Neuronal stem cell (in vitro differentiated cells): ENCODE measurements around the gene UBA1.

Source experiments
- DNase-seq: peaks from one replicate; pipeline ENCODE4 v3.0.0-alpha.2; 2013; ENCODE audit warnings: low spot score
- H2AFZ ChIP-seq: one replicate; pipeline ENCODE4 v1.6.1; 2013; ENCODE audit warnings: mild to moderate bottlenecking, low read length, inconsistent platforms
- H2AK5ac ChIP-seq: 2 replicates; pipeline ENCODE4 v1.6.1; 2013; ENCODE audit warnings: low read depth, mild to moderate bottlenecking, inconsistent platforms, low read length, moderate library complexity, mixed read lengths
- H2BK120ac ChIP-seq: 2 replicates; pipeline ENCODE4 v1.6.1; 2013; ENCODE audit warnings: low read depth, mild to moderate bottlenecking, inconsistent platforms, low read length, moderate library complexity, mixed read lengths
- H2BK12ac ChIP-seq: one replicate; pipeline ENCODE4 v1.6.1; 2013; ENCODE audit warnings: low read length, inconsistent platforms
- H2BK15ac ChIP-seq: 2 replicates; pipeline ENCODE4 v1.6.1; 2013; ENCODE audit warnings: mild to moderate bottlenecking, low read length, inconsistent platforms, mixed read lengths
- H2BK5ac ChIP-seq: one replicate; pipeline ENCODE4 v1.6.1; 2013; ENCODE audit warnings: inconsistent platforms, mild to moderate bottlenecking, low read length, moderate library complexity
- H3K14ac ChIP-seq: one replicate; pipeline ENCODE4 v1.6.1; 2013; ENCODE audit warnings: low read length, inconsistent platforms
- H3K18ac ChIP-seq: 2 replicates; pipeline ENCODE4 v1.6.1; 2013; ENCODE audit warnings: low read length, inconsistent platforms
- H3K23ac ChIP-seq: 2 replicates; pipeline ENCODE4 v1.6.1; 2013; ENCODE audit warnings: low read depth, mild to moderate bottlenecking, mixed read lengths, low read length, inconsistent platforms; ENCODE audit not compliant: poor library complexity
- H3K27ac ChIP-seq: replicated peaks from 3 replicates; pipeline ENCODE4 v1.5.1; 2013; ENCODE audit warnings: low read length, inconsistent platforms
- H3K27me3 ChIP-seq, 3 experiments: 2 replicates each; pipeline ENCODE4 v1.6.1; 2013; ENCODE audit warnings: low read length in 3 of 3, mild to moderate bottlenecking in 2 of 3, inconsistent platforms in 1 of 3, low read depth in 1 of 3, mixed read lengths in 1 of 3, moderate library complexity in 1 of 3; ENCODE audit not compliant: control insufficient read depth in 3 of 3, insufficient read depth in 3 of 3
- H3K36me3 ChIP-seq, 2 donors: replicated peaks in 1 of 2; 2 replicates each; pipeline ENCODE4 v1.6.1; 2013; ENCODE audit warnings: low read length in 2 of 2; ENCODE audit not compliant: control insufficient read depth in 2 of 2, insufficient read depth in 2 of 2
- H3K4ac ChIP-seq: 2 replicates; pipeline ENCODE4 v1.6.1; 2013; ENCODE audit warnings: inconsistent platforms, mild to moderate bottlenecking, low read length, moderate library complexity
- H3K4me1 ChIP-seq, 2 donors: 1 replicate in 1 of 2; 2 replicates in 1 of 2; pipeline ENCODE4 v1.6.1; 2013; ENCODE audit warnings: low read length in 2 of 2, low read depth in 1 of 2; ENCODE audit not compliant: control insufficient read depth in 2 of 2, insufficient read depth in 1 of 2
- H3K4me2 ChIP-seq: one replicate; pipeline ENCODE4 v1.6.1; 2013; ENCODE audit warnings: mild to moderate bottlenecking, low read length, inconsistent platforms; ENCODE audit not compliant: insufficient read depth, poor library complexity, severe bottlenecking
- H3K4me3 ChIP-seq, 2 donors: 2 replicates each; pipeline ENCODE4 v1.5.1; 2013; ENCODE audit warnings: low read length in 2 of 2, mild to moderate bottlenecking in 2 of 2, inconsistent platforms in 1 of 2, moderate library complexity in 1 of 2
- H3K79me1 ChIP-seq: one replicate; pipeline ENCODE4 v1.6.1; 2013; ENCODE audit warnings: low read depth, mild to moderate bottlenecking, inconsistent platforms, low read length, moderate library complexity
- H3K9ac ChIP-seq: one replicate; pipeline ENCODE4 v1.6.1; 2013; ENCODE audit warnings: mild to moderate bottlenecking, low read depth, low read length, inconsistent platforms; ENCODE audit not compliant: poor library complexity
- H3K9me3 ChIP-seq, 2 donors: replicated peaks in 1 of 2; 2 replicates each; pipeline versions ENCODE3 to v1.6.1; 2013; ENCODE audit warnings: low read length in 2 of 2, mild to moderate bottlenecking in 2 of 2, inconsistent platforms in 1 of 2, low read depth in 1 of 2, mixed read lengths in 1 of 2, moderate library complexity in 1 of 2; ENCODE audit not compliant: control insufficient read depth in 2 of 2, insufficient read depth in 1 of 2
- H4K8ac ChIP-seq: one replicate; pipeline ENCODE4 v1.6.1; 2013; ENCODE audit warnings: low read depth, mild to moderate bottlenecking, inconsistent platforms, low read length, moderate library complexity
- H4K91ac ChIP-seq: one replicate; pipeline ENCODE4 v1.6.1; 2013; ENCODE audit warnings: low read length, low read depth, mild to moderate bottlenecking, inconsistent platforms; ENCODE audit not compliant: poor library complexity
- WGBS, 2 donors: extraction: QIAGEN DNeasy Blood & Tissue Kit; methylation state at CpG; one replicate each; pipeline ENCODE4 v1.1.7; 2013; ENCODE audit warnings: missing lambda C conversion rate in 2 of 2, mixed read lengths in 1 of 2; ENCODE audit not compliant: insufficient read length in 2 of 2, insufficient replicate concordance in 1 of 2; ENCODE audit errors: extremely low coverage in 2 of 2; 5-methylcytosine and 5-hydroxymethylcytosine counted together

The UBA1 gene

GRCh38 chrX:47177079-47177478 is 16.6 kb upstream of the UBA1 start:
- Histone ChIP-seq H3K9ac (no peak overlapping the region), H3K14ac (no peak overlapping the region), H3K4me2 (no peak overlapping the region), H3K9me3 (no peaks in the 10 kb centered on the region), H2BK120ac (no peak overlapping the region), H2AFZ (no peak overlapping the region), H2BK15ac (no peak overlapping the region), H4K91ac (no peak overlapping the region), H3K27me3 (peaks cover 0 to 70% (median 0%) of the 10 kb centered on the region in 3 experiments), H3K4me1 (no peaks in the 10 kb centered on the region), H3K18ac (no peak overlapping the region), H3K27ac (no peak overlapping the region), H3K4ac (no peak overlapping the region), H4K8ac (no peak overlapping the region), H3K4me3 (no peak overlapping the region), H2BK5ac (no peak overlapping the region), H3K36me3 (peaks cover 44 to 95% of the 10 kb centered on the region in 2 donors), H3K23ac (no peak overlapping the region), H2BK12ac (no peak overlapping the region), H3K79me1 (peaks cover 3% of the 10 kb centered on the region), H2AK5ac (no peak overlapping the region)
- no peak for DNase-seq
- no CpG with 5 or more reads among the region's 2 CpGs for WGBS, 2 donors

GRCh38 chrX:47178337-47178736 is 15.3 kb upstream of the UBA1 start:
- DNase-seq, result no peak

GRCh38 chrX:47179221-47179927 is 14.3 kb upstream of the UBA1 start:
- H3K79me1 ChIP-seq, result no peaks in the 10 kb centered on the region
- H3K9me3 ChIP-seq, result no peaks in the 10 kb centered on the region
- no peak overlapping the region for H3K9ac ChIP-seq
- H3K23ac ChIP-seq, result no peak overlapping the region
- WGBS, 2 donors, result no CpG with 5 or more reads among the region's 14 CpGs
- no peak overlapping the region for H2AK5ac ChIP-seq
- H3K4me2 ChIP-seq, result no peak overlapping the region
- H2BK5ac ChIP-seq, result no peak overlapping the region
- H3K4ac ChIP-seq, result no peak overlapping the region
- no peak overlapping the region for H3K27ac ChIP-seq
- no peak overlapping the region for H2BK15ac ChIP-seq
- H2AFZ ChIP-seq, result no peak overlapping the region
- H3K36me3 ChIP-seq, result peaks cover 36 to 89% of the 10 kb centered on the region in 2 donors
- no peaks in the 10 kb centered on the region for H3K4me1 ChIP-seq
- H3K18ac ChIP-seq, result no peak overlapping the region
- H2BK12ac ChIP-seq, result no peak overlapping the region
- H3K14ac ChIP-seq, result no peak overlapping the region
- no peak overlapping the region for H3K4me3 ChIP-seq
- DNase-seq, result no peak
- H4K91ac ChIP-seq, result no peak overlapping the region
- no peak overlapping the region for H4K8ac ChIP-seq
- H2BK120ac ChIP-seq, result no peak overlapping the region
- H3K27me3 ChIP-seq, result peaks cover 0 to 64% (median 0%) of the 10 kb centered on the region in 3 experiments

More at GRCh38 chrX:47178337-47178736, 15.3 kb upstream of the UBA1 start:
- no peak overlapping the region for H3K4me2 ChIP-seq
- H2BK5ac ChIP-seq, result no peak overlapping the region
- H3K36me3 ChIP-seq, result peaks cover 36 to 91% of the 10 kb centered on the region in 2 donors
- H4K8ac ChIP-seq, result no peak overlapping the region
- H3K9ac ChIP-seq, result no peak overlapping the region
- H3K27me3 ChIP-seq, result peaks cover 0 to 66% (median 0%) of the 10 kb centered on the region in 3 experiments
- H2BK120ac ChIP-seq, result no peak overlapping the region
- no CpG with 5 or more reads among the region's 5 CpGs for WGBS, 2 donors
- no peak overlapping the region for H3K23ac ChIP-seq
- no peak overlapping the region for H2BK15ac ChIP-seq
- H3K4me3 ChIP-seq, result no peak overlapping the region
- no peak overlapping the region for H2AFZ ChIP-seq
- no peaks in the 10 kb centered on the region for H3K4me1 ChIP-seq
- no peak overlapping the region for H3K4ac ChIP-seq
- no peak overlapping the region for H3K14ac ChIP-seq
- no peaks in the 10 kb centered on the region for H3K9me3 ChIP-seq
- H2AK5ac ChIP-seq, result no peak overlapping the region
- H3K27ac ChIP-seq, result no peak overlapping the region
- no peak overlapping the region for H3K18ac ChIP-seq
- H2BK12ac ChIP-seq, result no peak overlapping the region
- H4K91ac ChIP-seq, result no peak overlapping the region
- H3K79me1 ChIP-seq, result no peaks in the 10 kb centered on the region

- Histone ChIP-seq H3K14ac (no peak overlapping the region), H3K79me1 (no peaks in the 10 kb centered on the region), H3K18ac (no peak overlapping the region), H3K4me2 (no peak overlapping the region), H4K8ac (no peak overlapping the region), H3K27me3 (peaks cover 0 to 66% (median 0%) of the 10 kb centered on the region in 3 experiments), H2AFZ (no peak overlapping the region), H2BK120ac (no peak overlapping the region), H2BK5ac (no peak overlapping the region), H2AK5ac (no peak overlapping the region), H3K9me3 (no peaks in the 10 kb centered on the region), H3K36me3 (peaks cover 36 to 90% of the 10 kb centered on the region in 2 donors), H3K27ac (no peak overlapping the region), H3K4ac (no peak overlapping the region), H3K4me3 (no peak overlapping the region), H2BK12ac (no peak overlapping the region), H3K9ac (no peak overlapping the region), H4K91ac (no peak overlapping the region), H3K23ac (no peak overlapping the region), H2BK15ac (no peak overlapping the region), H3K4me1 (no peaks in the 10 kb centered on the region)
- no CpG with 5 or more reads among the region's 18 CpGs for WGBS, 2 donors
- DNase-seq, result no peak
Measured at GRCh38 chrX:47179928-47180255, 13.7 kb upstream of the UBA1 start.
